Endothelial cell of umbilical vein (primary cell): ENCODE results near the gene IPP. TPM values are rescaled to one million over a fixed set of nuclear protein-coding genes. Genes with fewer than 3 reads are reported as not detected.

Experiments used
- BruUV-seq: library from RNA; stranded (reverse); fragments of 400-500 nt; replicated peaks from 2 replicates; lab custom pipeline; 2021; lab: Mats Ljungman, UMichigan
- CTCF ChIA-PET: fragments of 300-600, 350-600 bp; sonication (Branson Sonifier 250); formaldehyde crosslinking; loops from one replicate; lab custom pipeline; 2021; ENCODE audit warnings: antibody characterized with exemption, inconsistent platforms; lab: Charles Lee
- POLR2A ChIA-PET: fragments of 300-600, 350-600 bp; sonication (Branson Sonifier 250); formaldehyde crosslinking; loops from one replicate; lab custom pipeline; 2021; ENCODE audit warnings: antibody characterized with exemption, inconsistent platforms; lab: Charles Lee
- DNase-seq: peaks from one replicate; pipeline ENCODE4 v3.0.0-alpha.2; 2011; ENCODE audit warnings: low read depth, low spot score
- FAIRE-seq: peaks from 2 replicates; lab custom pipeline; 2011; peaks lifted over from hg19 to GRCh38; lab: Jason Lieb, UNC
- H2AFZ ChIP-seq: 2 replicates; pipeline ENCODE4 v1.6.0; 2012; ENCODE audit warnings: low read depth, low read length, control low read depth, inconsistent platforms
- H3K27ac ChIP-seq: 2 replicates; pipeline ENCODE4 v1.5.1; 2011; ENCODE audit warnings: low read depth, mild to moderate bottlenecking, control low read depth, low read length, moderate library complexity; ENCODE audit not compliant: insufficient read depth
- H3K27me3 ChIP-seq, 2 experiments: 2 replicates each; pipeline versions ENCODE4 v1.6.0 to v1.6.1; 2011; ENCODE audit warnings: low read length in 2 of 2, mixed read lengths in 1 of 2; ENCODE audit not compliant: control insufficient read depth in 2 of 2, insufficient read depth in 2 of 2
- H3K36me3 ChIP-seq, 2 experiments: 2 replicates in 1 of 2; 3 replicates in 1 of 2; pipeline ENCODE4 v1.5.1; 2011; ENCODE audit warnings: low read length in 2 of 2, mild to moderate bottlenecking in 1 of 2, moderate library complexity in 1 of 2; ENCODE audit not compliant: control insufficient read depth in 2 of 2, insufficient read depth in 2 of 2; ENCODE audit errors: extremely low read depth in 1 of 2
- H3K4me1 ChIP-seq: 3 replicates; pipeline ENCODE4 v1.5.1; 2011; ENCODE audit warnings: mild to moderate bottlenecking, low read length; ENCODE audit not compliant: control insufficient read depth, insufficient read depth; ENCODE audit errors: extremely low read depth
- H3K4me2 ChIP-seq: 2 replicates; pipeline ENCODE4 v1.6.1; 2011; ENCODE audit warnings: low read length, control low read depth, mixed read lengths; ENCODE audit not compliant: insufficient read depth
- H3K4me3 ChIP-seq, 3 experiments: fragments of 200-600 bp in 1 of 3; sonication (generic), shearing (Covaris generic) in 1 of 3; replicated peaks in 1 of 3; 2 replicates each; pipeline ENCODE4 v1.5.1; 2011 to 2016; ENCODE audit warnings: control low read depth in 3 of 3, low read length in 3 of 3, mild to moderate bottlenecking in 2 of 3, inconsistent platforms in 1 of 3, low read depth in 1 of 3, moderate library complexity in 1 of 3; ENCODE audit not compliant: insufficient read depth in 1 of 3
- H3K79me2 ChIP-seq: 2 replicates; pipeline ENCODE4 v1.6.0; 2012; ENCODE audit warnings: low read length, inconsistent platforms; ENCODE audit not compliant: control insufficient read depth, insufficient read depth
- H3K9ac ChIP-seq: replicated peaks from 2 replicates; pipeline ENCODE3; 2011; ENCODE audit warnings: low read length, control low read depth; ENCODE audit not compliant: insufficient read depth; ENCODE audit errors: extremely low read depth
- H3K9me1 ChIP-seq: replicated peaks from 3 replicates; pipeline ENCODE4 v1.6.0; 2011; ENCODE audit warnings: mild to moderate bottlenecking, low read length; ENCODE audit not compliant: control insufficient read depth, insufficient read depth; ENCODE audit errors: extremely low read depth
- H3K9me3 ChIP-seq: replicated peaks from 2 replicates; pipeline ENCODE4 v1.5.1; 2012; ENCODE audit warnings: low read length, inconsistent platforms; ENCODE audit not compliant: control insufficient read depth, insufficient read depth
- H4K20me1 ChIP-seq: replicated peaks from 2 replicates; pipeline ENCODE3; 2011; ENCODE audit warnings: mild to moderate bottlenecking, low read length; ENCODE audit not compliant: control insufficient read depth, insufficient read depth; ENCODE audit errors: extremely low read depth
- EZH2 ChIP-seq: IDR thresholded peaks from 2 replicates; pipeline ENCODE4 v1.6.1; 2012; ENCODE audit warnings: borderline replicate concordance, low read depth, mild to moderate bottlenecking, moderate library complexity, low read length, inconsistent platforms; ENCODE audit not compliant: severe bottlenecking
- FOS ChIP-seq: IDR thresholded peaks from 2 replicates; pipeline ENCODE4 v1.6.1; 2011; ENCODE audit warnings: mild to moderate bottlenecking, low read length, moderate library complexity, borderline replicate concordance; ENCODE audit not compliant: insufficient read depth
- GATA2 ChIP-seq: IDR thresholded peaks from 2 replicates; pipeline ENCODE4 v1.7.0; 2011; ENCODE audit warnings: low read depth, mild to moderate bottlenecking, moderate library complexity, mixed read lengths, low read length; ENCODE audit not compliant: insufficient read length, insufficient read depth
- JUN ChIP-seq: IDR thresholded peaks from 2 replicates; pipeline ENCODE4 v1.6.1; 2011; ENCODE audit warnings: borderline replicate concordance, low read depth; ENCODE audit not compliant: insufficient read length, insufficient read depth
- MYC ChIP-seq: IDR thresholded peaks from one replicate; pipeline ENCODE4 v1.6.1; 2011; ENCODE audit warnings: mild to moderate bottlenecking, low read depth, low read length
- POLR2A ChIP-seq: IDR thresholded peaks from 2 replicates; pipeline ENCODE4 v1.6.1; 2012; ENCODE audit warnings: low read depth, mild to moderate bottlenecking, control low read depth, low read length
- POLR2AphosphoS5 ChIP-seq: IDR thresholded peaks from 2 replicates; pipeline ENCODE4 v1.6.1; 2012; ENCODE audit warnings: low read depth, mild to moderate bottlenecking, control low read depth, low read length, moderate library complexity; ENCODE audit not compliant: insufficient read depth
- dilution Hi-C: fragments of 300-500 bp; cut with MboI; formaldehyde crosslinking; loops from one replicate; pipeline ENCODE4 v1.15.0; 2019; ENCODE audit warnings: low sequenced_read_pairs; ENCODE audit not compliant: extremely low pct_ligation_motif_present
- intact Hi-C: fragments of 100-400 bp; cut with micrococcal nuclease; formaldehyde crosslinking; loops from one replicate; pipeline ENCODE4 v1.10.0; 2022
- polyA plus RNA-seq, 4 experiments: library from polyadenylated mRNA; depleted of rRNA in 3 of 4; stranded (reverse) in 3 of 4; unstranded in 1 of 4; fragments of >200 nt; gene quantifications; 2 replicates each; pipeline versions ENCODE4 v1.2.1 to v1.2.3, GENCODE V29; 2011 to 2012; ENCODE audit warnings: missing spikeins in 1 of 4
- total RNA-seq: library from RNA; stranded (reverse); gene quantifications from 2 replicates; pipeline ENCODE4 v1.2.3, GENCODE V29; 2021
- TF ChIP-seq, protein P1 (sequence below): IDR thresholded peaks from 2 replicates; pipeline ENCODE4 v1.6.1; 2011; ENCODE audit not compliant: insufficient read depth, insufficient read length
- TF ChIP-seq, protein P2 (sequence below), 2 donors: IDR thresholded peaks; 1 replicate in 1 of 2; 2 replicates in 1 of 2; pipeline ENCODE4 v1.5.1; 2011; ENCODE audit warnings: low read length in 2 of 2, mild to moderate bottlenecking in 2 of 2, moderate library complexity in 2 of 2, control low read depth in 1 of 2, inconsistent platforms in 1 of 2, low read depth in 1 of 2; ENCODE audit not compliant: insufficient read depth in 1 of 2; ENCODE audit errors: extremely low read depth in 1 of 2

IPP gene
- total and polyA plus RNA-seq, 2 donors (not counting 3 experiments of a cell fraction or from before 2014, with no cell fraction given) = 2.1 to 6.3 TPM

DNA sequence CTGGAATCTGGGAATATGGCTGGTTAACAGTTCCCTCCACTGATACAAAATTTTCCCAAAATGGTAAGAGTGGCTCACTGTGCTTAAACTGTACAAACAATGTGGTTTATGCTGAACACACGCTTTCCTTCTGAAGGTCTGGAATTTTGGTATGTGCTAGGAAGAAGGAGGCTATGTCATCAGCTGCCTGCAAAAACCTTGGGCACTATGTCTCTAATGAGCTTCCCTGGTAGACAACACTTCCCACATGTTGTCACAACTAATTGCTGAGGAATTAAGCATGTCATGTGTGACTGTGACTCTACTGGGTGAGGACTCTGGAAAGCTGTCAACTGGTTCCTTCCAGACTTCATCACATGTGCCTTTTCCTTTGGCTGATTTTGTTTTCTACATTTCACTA lies 29.2 kb downstream of the IPP start:
- H3K4me3 ChIP-seq = no peak overlapping the region
- H3K79me2 ChIP-seq = no peaks in the 10 kb centered on the region
- no peaks in the 10 kb centered on the region for H3K9me1 ChIP-seq
- no peak overlapping the region for H3K27ac ChIP-seq
- intact Hi-C loops = no loop called here
- no peak for DNase-seq
- ChIA-PET CTCF (no interaction called here), POLR2A (interaction anchor here (0.5 kb wide), 1 partner anchor 23 kb away, joined by 5 read pairs; no protein-coding TSS in a partner anchor)
- no peak overlapping the region for H3K4me2 ChIP-seq
- H4K20me1 ChIP-seq = no peaks in the 10 kb centered on the region
- H3K9ac ChIP-seq = no peak overlapping the region
- no TSS peak for BruUV-seq
- dilution Hi-C loops = no loop called here
- TF ChIP-seq MYC = no peak
- TF ChIP-seq, protein P1, sequence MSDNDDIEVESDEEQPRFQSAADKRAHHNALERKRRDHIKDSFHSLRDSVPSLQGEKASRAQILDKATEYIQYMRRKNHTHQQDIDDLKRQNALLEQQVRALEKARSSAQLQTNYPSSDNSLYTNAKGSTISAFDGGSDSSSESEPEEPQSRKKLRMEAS = no peak
- TF ChIP-seq EZH2 = no peak
- TF ChIP-seq POLR2A = no peak
- no peak for TF ChIP-seq FOS
- TF ChIP-seq JUN = no peak
- H3K9me3 ChIP-seq = no peaks in the 10 kb centered on the region
- peaks cover 0 to 2% of the 10 kb centered on the region in 2 experiments for H3K36me3 ChIP-seq
- H2AFZ ChIP-seq = no peak overlapping the region
- no peaks in the 10 kb centered on the region for H3K27me3 ChIP-seq
- FAIRE-seq = no peak
- no peaks in the 10 kb centered on the region for H3K4me1 ChIP-seq

GRCh38 chr1:45718289-45718688 lies 32.2 kb downstream of the IPP start:
- Histone ChIP-seq H3K27ac (no peak overlapping the region), H3K4me2 (no peak overlapping the region), H3K27me3 (no peaks in the 10 kb centered on the region), H3K9ac (no peak overlapping the region), H3K4me1 (no peaks in the 10 kb centered on the region), H3K9me1 (no peaks in the 10 kb centered on the region), H3K9me3 (no peaks in the 10 kb centered on the region), H4K20me1 (no peaks in the 10 kb centered on the region), H3K36me3 (peaks cover 0 to 2% of the 10 kb centered on the region in 2 experiments), H2AFZ (no peak overlapping the region), H3K4me3 (no peak overlapping the region), H3K79me2 (no peaks in the 10 kb centered on the region)
- ChIA-PET CTCF (interaction anchor here (0.9 kb wide), 1 partner anchor 11 kb away, joined by 4 read pairs; no protein-coding TSS in a partner anchor), POLR2A (no interaction called here)
- intact Hi-C loops (no loop called here), dilution Hi-C loops (no loop called here)
- FAIRE-seq (no peak), DNase-seq (no peak)
- no TSS peak for BruUV-seq
- TF ChIP-seq EZH2 (no peak), POLR2A (no peak), FOS (no peak), JUN (no peak), POLR2AphosphoS5 (no peak), GATA2 (no peak), MYC (no peak)
- TF ChIP-seq, protein P2, sequence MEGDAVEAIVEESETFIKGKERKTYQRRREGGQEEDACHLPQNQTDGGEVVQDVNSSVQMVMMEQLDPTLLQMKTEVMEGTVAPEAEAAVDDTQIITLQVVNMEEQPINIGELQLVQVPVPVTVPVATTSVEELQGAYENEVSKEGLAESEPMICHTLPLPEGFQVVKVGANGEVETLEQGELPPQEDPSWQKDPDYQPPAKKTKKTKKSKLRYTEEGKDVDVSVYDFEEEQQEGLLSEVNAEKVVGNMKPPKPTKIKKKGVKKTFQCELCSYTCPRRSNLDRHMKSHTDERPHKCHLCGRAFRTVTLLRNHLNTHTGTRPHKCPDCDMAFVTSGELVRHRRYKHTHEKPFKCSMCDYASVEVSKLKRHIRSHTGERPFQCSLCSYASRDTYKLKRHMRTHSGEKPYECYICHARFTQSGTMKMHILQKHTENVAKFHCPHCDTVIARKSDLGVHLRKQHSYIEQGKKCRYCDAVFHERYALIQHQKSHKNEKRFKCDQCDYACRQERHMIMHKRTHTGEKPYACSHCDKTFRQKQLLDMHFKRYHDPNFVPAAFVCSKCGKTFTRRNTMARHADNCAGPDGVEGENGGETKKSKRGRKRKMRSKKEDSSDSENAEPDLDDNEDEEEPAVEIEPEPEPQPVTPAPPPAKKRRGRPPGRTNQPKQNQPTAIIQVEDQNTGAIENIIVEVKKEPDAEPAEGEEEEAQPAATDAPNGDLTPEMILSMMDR (IDR thresholded peaks at IDR 0.05; ENCODE audit: extremely low read depth in 1 of 2, insufficient read depth in 1 of 2, low read depth in 1 of 2, low read length in 2 of 2) = no peak
- TF ChIP-seq, protein P1 = no peak
